Measurements from ENCODE around the gene FHL2. TPM values are rescaled to one million over a fixed set of nuclear protein-coding genes. Genes with fewer than 3 reads are reported as not detected.

FHL2 gene
- total RNA-seq, 1 experiment from 2014 or later = 21.1 TPM

DNA sequence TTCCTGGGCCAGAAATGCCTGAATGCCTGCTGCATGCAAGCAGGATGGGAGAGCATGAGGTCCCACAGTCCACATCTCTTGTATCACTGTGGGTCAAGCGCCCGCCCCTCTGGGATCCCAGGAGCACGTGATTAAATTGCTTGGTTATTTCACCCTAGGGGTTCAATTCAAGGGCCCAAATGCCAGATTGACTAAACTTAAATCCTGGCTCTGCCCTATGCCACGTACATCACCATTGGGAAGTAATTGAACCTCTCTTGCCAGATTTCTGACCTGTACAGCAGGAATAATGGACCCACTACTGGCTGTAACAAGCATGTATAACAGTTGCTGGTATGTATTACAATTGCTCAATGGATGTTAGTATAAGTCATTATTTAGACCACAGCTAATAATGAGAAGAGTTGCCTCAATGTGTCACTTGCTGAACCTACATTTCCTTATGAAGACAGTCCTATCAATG is 19.9 kb downstream of the FHL2 start:
- no peak overlapping the region for H3K4me3 Mint-ChIP-seq
- ATAC-seq (no peak), DNase-seq (ENCODE audit: low spot score) (no peak)
- no peaks in the 10 kb centered on the region for H3K9me3 Mint-ChIP-seq
- POLR2A ChIA-PET = interaction anchor here (0.9 kb wide), 1 partner anchor 20 kb away, joined by 3 read pairs; the partner anchor contains the start of gene FHL2
- peak overlapping the region; percentile 60; the same call in 1 of the 2 replicates for H3K27ac Mint-ChIP-seq
- no peaks in the 10 kb centered on the region for H3K27me3 Mint-ChIP-seq (ENCODE audit: low read depth)
- H3K36me3 Mint-ChIP-seq = peaks cover 4% of the 10 kb centered on the region; the same call in 1 of the 2 replicates
- TF ChIP-seq, protein P1, sequence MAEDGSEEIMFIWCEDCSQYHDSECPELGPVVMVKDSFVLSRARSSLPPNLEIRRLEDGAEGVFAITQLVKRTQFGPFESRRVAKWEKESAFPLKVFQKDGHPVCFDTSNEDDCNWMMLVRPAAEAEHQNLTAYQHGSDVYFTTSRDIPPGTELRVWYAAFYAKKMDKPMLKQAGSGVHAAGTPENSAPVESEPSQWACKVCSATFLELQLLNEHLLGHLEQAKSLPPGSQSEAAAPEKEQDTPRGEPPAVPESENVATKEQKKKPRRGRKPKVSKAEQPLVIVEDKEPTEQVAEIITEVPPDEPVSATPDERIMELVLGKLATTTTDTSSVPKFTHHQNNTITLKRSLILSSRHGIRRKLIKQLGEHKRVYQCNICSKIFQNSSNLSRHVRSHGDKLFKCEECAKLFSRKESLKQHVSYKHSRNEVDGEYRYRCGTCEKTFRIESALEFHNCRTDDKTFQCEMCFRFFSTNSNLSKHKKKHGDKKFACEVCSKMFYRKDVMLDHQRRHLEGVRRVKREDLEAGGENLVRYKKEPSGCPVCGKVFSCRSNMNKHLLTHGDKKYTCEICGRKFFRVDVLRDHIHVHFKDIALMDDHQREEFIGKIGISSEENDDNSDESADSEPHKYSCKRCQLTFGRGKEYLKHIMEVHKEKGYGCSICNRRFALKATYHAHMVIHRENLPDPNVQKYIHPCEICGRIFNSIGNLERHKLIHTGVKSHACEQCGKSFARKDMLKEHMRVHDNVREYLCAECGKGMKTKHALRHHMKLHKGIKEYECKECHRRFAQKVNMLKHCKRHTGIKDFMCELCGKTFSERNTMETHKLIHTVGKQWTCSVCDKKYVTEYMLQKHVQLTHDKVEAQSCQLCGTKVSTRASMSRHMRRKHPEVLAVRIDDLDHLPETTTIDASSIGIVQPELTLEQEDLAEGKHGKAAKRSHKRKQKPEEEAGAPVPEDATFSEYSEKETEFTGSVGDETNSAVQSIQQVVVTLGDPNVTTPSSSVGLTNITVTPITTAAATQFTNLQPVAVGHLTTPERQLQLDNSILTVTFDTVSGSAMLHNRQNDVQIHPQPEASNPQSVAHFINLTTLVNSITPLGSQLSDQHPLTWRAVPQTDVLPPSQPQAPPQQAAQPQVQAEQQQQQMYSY (CRISPR knock-in tag; IDR thresholded peaks at IDR 0.05) = no peak
- TF ChIP-seq GTF2I (CRISPR knock-in tag; conservative IDR thresholded peaks at IDR 0.05) = no peak
- TF ChIP-seq ZNF138 (CRISPR knock-in tag; conservative IDR thresholded peaks at IDR 0.05) = no peak
- no peak for TF ChIP-seq FOXP1 (CRISPR knock-in tag; IDR thresholded peaks at IDR 0.05; ENCODE audit: borderline replicate concordance)
- no peak for TF ChIP-seq NR2C2 (CRISPR knock-in tag; IDR thresholded peaks at IDR 0.05)
- TF ChIP-seq, protein P2, sequence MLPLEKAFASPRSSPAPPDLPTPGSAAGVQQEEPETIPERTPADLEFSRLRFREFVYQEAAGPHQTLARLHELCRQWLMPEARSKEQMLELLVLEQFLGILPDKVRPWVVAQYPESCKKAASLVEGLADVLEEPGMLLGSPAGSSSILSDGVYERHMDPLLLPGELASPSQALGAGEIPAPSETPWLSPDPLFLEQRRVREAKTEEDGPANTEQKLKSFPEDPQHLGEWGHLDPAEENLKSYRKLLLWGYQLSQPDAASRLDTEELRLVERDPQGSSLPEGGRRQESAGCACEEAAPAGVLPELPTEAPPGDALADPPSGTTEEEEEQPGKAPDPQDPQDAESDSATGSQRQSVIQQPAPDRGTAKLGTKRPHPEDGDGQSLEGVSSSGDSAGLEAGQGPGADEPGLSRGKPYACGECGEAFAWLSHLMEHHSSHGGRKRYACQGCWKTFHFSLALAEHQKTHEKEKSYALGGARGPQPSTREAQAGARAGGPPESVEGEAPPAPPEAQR (CRISPR knock-in tag; IDR thresholded peaks at IDR 0.05) = no peak
- TF ChIP-seq, protein P3, sequence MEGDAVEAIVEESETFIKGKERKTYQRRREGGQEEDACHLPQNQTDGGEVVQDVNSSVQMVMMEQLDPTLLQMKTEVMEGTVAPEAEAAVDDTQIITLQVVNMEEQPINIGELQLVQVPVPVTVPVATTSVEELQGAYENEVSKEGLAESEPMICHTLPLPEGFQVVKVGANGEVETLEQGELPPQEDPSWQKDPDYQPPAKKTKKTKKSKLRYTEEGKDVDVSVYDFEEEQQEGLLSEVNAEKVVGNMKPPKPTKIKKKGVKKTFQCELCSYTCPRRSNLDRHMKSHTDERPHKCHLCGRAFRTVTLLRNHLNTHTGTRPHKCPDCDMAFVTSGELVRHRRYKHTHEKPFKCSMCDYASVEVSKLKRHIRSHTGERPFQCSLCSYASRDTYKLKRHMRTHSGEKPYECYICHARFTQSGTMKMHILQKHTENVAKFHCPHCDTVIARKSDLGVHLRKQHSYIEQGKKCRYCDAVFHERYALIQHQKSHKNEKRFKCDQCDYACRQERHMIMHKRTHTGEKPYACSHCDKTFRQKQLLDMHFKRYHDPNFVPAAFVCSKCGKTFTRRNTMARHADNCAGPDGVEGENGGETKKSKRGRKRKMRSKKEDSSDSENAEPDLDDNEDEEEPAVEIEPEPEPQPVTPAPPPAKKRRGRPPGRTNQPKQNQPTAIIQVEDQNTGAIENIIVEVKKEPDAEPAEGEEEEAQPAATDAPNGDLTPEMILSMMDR (IDR thresholded peaks at IDR 0.05) = no peak
- no peak for TF ChIP-seq SMAD3 (CRISPR knock-in tag; IDR thresholded peaks at IDR 0.05; ENCODE audit: borderline replicate concordance)
- TF ChIP-seq PRRX2 (CRISPR knock-in tag; IDR thresholded peaks at IDR 0.05) = no peak
- TF ChIP-seq ZNF396 (CRISPR knock-in tag; IDR thresholded peaks at IDR 0.05; ENCODE audit: borderline replicate concordance) = no peak
- no peaks in the 10 kb centered on the region for H3K4me1 Mint-ChIP-seq
- CTCF ChIA-PET = interaction anchor here (0.8 to 1.5 kb wide), 2 partner anchors 25 to 142 kb away, joined by 3 read pairs; no protein-coding TSS in a partner anchor

DNA sequence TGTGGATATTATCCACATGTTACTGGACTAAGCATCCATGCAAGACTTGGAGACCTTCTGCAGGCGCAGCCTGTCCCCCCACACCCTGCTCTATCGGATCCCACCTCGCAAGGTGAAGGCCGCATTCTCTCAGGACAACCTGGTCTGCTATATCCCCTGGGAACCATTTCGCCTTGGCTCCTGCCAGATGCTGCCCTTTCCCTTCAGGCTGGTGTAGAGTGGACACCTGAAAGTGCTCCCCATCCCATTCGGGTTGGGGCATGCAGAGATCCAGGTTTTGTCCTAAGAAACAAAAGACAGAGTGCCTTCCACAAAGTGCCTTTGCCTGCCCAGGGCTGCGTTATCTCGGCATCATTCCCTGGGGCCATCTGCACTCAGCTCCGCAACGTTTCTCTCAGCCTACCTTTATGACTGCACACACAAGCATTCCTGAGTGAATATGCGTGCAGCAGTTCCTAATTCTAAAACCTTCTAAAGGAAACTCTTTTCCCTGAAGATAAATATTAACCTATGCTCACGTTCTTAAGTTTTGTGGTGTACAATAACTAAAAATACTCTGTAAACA is 20.5 kb downstream of the FHL2 start:
- Mint-ChIP-seq H3K9me3 (no peaks in the 10 kb centered on the region), H3K4me1 (no peaks in the 10 kb centered on the region), H3K27ac (peak overlapping the region; percentile 60; the same call in 1 of the 2 replicates), H3K4me3 (no peak overlapping the region), H3K27me3 (ENCODE audit: low read depth) (no peaks in the 10 kb centered on the region), H3K36me3 (peaks cover 4% of the 10 kb centered on the region; the same call in 1 of the 2 replicates)
- ChIA-PET CTCF (interaction anchor here (0.6 to 1.5 kb wide), 5 partner anchors 26 to 597 kb away, joined by 3 read pairs; no protein-coding TSS in a partner anchor), POLR2A (no interaction called here)
- ATAC-seq (no peak), DNase-seq (ENCODE audit: low spot score) (no peak)
- TF ChIP-seq, protein P4, sequence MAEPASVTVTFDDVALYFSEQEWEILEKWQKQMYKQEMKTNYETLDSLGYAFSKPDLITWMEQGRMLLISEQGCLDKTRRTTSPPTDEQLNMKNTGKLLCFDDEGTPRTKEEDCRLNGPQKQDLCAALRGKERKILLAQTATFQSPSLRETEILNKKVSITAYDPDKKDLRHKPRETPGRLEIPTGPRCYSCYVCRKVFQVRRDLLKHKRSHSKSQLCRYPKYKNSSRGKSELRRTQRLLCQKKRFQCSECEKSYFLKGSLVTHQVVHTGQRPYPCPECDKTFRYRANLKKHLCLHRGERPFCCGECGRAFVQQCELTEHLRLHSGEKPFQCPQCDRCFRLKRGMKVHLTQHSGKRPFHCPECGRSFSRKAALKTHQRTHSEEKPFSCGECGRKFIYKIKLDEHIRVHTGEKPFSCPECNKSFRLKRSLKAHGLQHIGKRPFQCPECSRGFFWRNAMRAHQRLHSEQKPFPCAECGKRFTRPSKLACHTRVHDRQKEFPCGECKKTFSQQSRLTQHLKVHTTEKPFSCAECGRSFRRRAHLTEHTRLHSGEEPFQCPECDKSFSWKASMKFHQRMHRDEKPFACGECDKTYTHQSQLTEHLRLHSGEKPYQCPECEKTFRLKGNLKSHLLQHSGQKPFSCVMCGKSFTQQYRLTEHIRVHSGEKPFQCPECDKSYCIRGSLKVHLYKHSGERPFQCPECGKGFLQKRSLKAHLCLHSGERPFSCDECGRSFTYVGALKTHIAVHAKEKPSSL (CRISPR knock-in tag; conservative IDR thresholded peaks at IDR 0.05) = no peak

DNA sequence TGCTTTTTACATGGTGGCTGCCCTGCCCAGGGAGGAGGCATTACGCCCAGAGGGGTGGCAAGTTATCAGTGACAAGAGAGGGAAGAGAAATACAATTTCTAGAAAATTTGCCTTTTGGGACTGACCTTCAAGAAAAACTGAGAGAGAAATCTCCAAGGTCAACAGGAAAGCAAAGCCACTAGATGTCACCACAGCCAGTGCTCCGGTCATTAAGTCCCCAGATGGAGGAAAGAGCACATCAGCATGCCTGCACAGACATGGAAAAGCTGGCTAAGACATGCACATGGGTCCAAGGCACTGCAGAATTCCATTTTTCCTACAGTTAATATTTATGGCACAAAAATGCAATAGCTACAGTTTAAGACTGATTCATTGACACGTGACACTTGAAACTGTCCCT is 21.0 kb downstream of the FHL2 start:
- Mint-ChIP-seq H3K27me3 (ENCODE audit: low read depth) (no peaks in the 10 kb centered on the region), H3K4me1 (no peaks in the 10 kb centered on the region), H3K27ac (no peak overlapping the region), H3K9me3 (no peaks in the 10 kb centered on the region), H3K4me3 (no peak overlapping the region), H3K36me3 (peaks cover 8% of the 10 kb centered on the region)
- DNase-seq (ENCODE audit: low spot score) (no peak), ATAC-seq (no peak)
- CTCF ChIA-PET = interaction anchor here (0.6 to 1.5 kb wide), 4 partner anchors 26 to 597 kb away, joined by 3 read pairs; no protein-coding TSS in a partner anchor
- POLR2A ChIA-PET = no interaction called here
- TF ChIP-seq RELA (CRISPR knock-in tag; IDR thresholded peaks at IDR 0.05; ENCODE audit: borderline replicate concordance) (no peak), NFATC4 (CRISPR knock-in tag; IDR thresholded peaks at IDR 0.05) (no peak), ZNF317 (CRISPR knock-in tag; IDR thresholded peaks at IDR 0.05; ENCODE audit: borderline replicate concordance, low read depth) (no peak), ZNF263 (CRISPR knock-in tag; IDR thresholded peaks at IDR 0.05; ENCODE audit: low read depth) (no peak), NR1H2 (CRISPR knock-in tag; IDR thresholded peaks at IDR 0.05) (no peak)
- TF ChIP-seq, protein P5, sequence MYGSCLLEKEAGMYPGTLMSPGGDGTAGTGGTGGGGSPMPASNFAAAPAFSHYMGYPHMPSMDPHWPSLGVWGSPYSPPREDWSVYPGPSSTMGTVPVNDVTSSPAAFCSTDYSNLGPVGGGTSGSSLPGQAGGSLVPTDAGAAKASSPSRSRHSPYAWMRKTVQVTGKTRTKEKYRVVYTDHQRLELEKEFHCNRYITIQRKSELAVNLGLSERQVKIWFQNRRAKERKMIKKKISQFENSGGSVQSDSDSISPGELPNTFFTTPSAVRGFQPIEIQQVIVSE (CRISPR knock-in tag; IDR thresholded peaks at IDR 0.05; ENCODE audit: borderline replicate concordance) = no peak
- TF ChIP-seq, protein P6, sequence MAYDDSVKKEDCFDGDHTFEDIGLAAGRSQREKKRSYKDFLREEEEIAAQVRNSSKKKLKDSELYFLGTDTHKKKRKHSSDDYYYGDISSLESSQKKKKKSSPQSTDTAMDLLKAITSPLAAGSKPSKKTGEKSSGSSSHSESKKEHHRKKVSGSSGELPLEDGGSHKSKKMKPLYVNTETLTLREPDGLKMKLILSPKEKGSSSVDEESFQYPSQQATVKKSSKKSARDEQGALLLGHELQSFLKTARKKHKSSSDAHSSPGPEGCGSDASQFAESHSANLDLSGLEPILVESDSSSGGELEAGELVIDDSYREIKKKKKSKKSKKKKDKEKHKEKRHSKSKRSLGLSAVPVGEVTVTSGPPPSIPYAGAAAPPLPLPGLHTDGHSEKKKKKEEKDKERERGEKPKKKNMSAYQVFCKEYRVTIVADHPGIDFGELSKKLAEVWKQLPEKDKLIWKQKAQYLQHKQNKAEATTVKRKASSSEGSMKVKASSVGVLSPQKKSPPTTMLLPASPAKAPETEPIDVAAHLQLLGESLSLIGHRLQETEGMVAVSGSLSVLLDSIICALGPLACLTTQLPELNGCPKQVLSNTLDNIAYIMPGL (CRISPR knock-in tag; IDR thresholded peaks at IDR 0.05) = no peak

Data from WTC11 (cell line).